Fibroblast of villous mesenchyme (primary cell): ENCODE results near the gene MPP1. TPM values are rescaled to one million over a fixed set of nuclear protein-coding genes. Genes with fewer than 3 reads are reported as not detected.

ENCODE experiments used
- DNase-seq: peaks from one replicate; pipeline ENCODE4 v3.0.0-alpha.2; 2010; ENCODE audit warnings: low read depth
- H3K4me3 ChIP-seq: 2 replicates; pipeline ENCODE4 v1.5.1; 2011; ENCODE audit warnings: low read depth, mild to moderate bottlenecking, low read length
- small RNA-seq: library from RNA; depleted of rRNA; stranded (forward); fragments of <200 nt; gene quantifications from one replicate; pipeline ENCODE3, GENCODE V24; 2012
- total RNA-seq: library from RNA; depleted of rRNA; stranded (reverse); fragments of >200 nt; gene quantifications from 2 replicates; pipeline ENCODE4 v1.2.3, GENCODE V29; 2012
- TF ChIP-seq, protein P1 (sequence below): IDR thresholded peaks from 2 replicates; pipeline ENCODE4 v1.5.1; 2012; ENCODE audit warnings: low read depth, mild to moderate bottlenecking, low read length; ENCODE audit not compliant: insufficient read depth

MPP1 gene
- total RNA-seq, 1 donor = 11.7 TPM

DNA sequence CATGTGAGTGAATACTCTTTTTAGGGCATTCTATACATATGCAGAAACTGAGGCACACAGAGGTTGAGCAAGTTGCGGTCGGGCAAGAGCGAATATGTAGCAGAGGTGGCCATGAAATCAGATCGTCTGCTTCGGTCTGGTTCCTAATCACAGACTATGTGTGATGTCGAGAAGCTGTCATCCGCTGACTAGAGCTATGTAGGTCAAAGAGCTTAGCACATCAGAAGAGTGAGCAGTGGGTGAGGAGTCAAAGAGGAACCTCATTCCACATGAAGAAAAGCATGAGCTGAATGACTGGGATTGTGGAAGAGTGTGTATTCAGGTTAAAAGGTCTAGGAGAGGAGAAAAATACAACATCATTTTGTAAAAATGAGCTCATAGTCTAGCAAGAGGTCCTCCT lies 73.4 kb downstream of the MPP1 start:
- no peak for DNase-seq
- TF ChIP-seq, protein P1, sequence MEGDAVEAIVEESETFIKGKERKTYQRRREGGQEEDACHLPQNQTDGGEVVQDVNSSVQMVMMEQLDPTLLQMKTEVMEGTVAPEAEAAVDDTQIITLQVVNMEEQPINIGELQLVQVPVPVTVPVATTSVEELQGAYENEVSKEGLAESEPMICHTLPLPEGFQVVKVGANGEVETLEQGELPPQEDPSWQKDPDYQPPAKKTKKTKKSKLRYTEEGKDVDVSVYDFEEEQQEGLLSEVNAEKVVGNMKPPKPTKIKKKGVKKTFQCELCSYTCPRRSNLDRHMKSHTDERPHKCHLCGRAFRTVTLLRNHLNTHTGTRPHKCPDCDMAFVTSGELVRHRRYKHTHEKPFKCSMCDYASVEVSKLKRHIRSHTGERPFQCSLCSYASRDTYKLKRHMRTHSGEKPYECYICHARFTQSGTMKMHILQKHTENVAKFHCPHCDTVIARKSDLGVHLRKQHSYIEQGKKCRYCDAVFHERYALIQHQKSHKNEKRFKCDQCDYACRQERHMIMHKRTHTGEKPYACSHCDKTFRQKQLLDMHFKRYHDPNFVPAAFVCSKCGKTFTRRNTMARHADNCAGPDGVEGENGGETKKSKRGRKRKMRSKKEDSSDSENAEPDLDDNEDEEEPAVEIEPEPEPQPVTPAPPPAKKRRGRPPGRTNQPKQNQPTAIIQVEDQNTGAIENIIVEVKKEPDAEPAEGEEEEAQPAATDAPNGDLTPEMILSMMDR = no peak
- H3K4me3 ChIP-seq = no peak overlapping the region

DNA sequence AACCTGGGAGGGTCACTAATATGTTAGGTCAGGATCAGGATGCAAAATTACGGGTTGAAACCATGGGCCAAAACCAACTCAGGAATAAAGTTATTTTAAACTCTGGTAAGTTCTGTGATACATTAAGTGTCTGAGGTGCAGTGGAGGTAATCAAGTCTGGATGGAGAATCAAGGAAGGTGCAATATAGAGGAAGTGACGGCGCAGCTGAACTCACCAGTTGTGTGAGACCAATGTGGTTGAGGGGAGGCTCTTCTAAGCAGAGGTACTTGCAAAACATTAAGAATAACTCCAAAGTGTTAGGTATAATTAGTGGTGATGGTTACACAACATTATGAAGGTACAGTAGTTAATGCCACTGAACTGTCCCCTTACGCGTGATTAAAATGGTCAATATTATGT lies 74.1 kb downstream of the MPP1 start:
- TF ChIP-seq, protein P1 = no peak
- no peak overlapping the region for H3K4me3 ChIP-seq
- no peak for DNase-seq

- TF ChIP-seq, protein P1 = no peak
- no peak overlapping the region for H3K4me3 ChIP-seq
- peak; percentile 75 for DNase-seq
Measured at GRCh38 chrX:154730253-154730891, 74.9 kb downstream of the MPP1 start.

DNA sequence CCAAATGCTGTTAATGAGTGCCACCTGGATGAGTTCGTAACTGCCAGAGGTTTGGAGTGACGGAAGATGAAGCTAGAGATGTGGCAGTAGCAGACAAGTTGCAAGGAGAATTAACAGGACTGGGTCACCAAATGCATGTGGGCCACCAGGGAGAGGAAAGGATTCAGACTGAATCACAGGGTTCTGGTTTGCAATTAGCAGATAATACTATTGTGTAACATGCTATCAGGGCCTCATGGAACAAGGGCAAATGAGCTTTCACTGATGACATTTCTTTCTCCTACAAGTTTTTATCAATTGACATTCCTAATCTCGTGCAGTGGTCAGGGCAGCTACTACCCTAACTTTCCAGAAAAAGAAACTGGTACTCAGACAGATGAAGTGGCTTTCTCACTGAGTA lies 75.8 kb downstream of the MPP1 start:
- DNase-seq = no peak
- no peak overlapping the region for H3K4me3 ChIP-seq
- TF ChIP-seq, protein P1 = no peak

Small RNA genes within 50 kb of the gene (small RNA-seq; reads per million reads assigned to genes)
- gene SNORA36A = not detected

Other genes with a start within 250 kb of the MPP1 start
- not detected in 2 replicates for gene CTAG1A, start 220.4 kb downstream of the MPP1 start, total RNA-seq
- gene CTAG1B, start 186.2 kb downstream of the MPP1 start, total RNA-seq = not detected in 2 replicates
- gene CTAG2, start 151.9 kb downstream of the MPP1 start, total RNA-seq = not detected in 2 replicates
- 0.43 and 0.64 TPM in 2 replicates for gene GAB3, start 54.4 kb downstream of the MPP1 start, total RNA-seq
- gene DKC1, start 42.6 kb downstream of the MPP1 start, total RNA-seq = 34.8 and 38.9 TPM in 2 replicates
- not detected in 2 replicates for gene SMIM9, start 29.2 kb upstream of the MPP1 start, total RNA-seq
- gene F8A1, start 80.9 kb upstream of the MPP1 start, total RNA-seq = 2.2 and 4.5 TPM in 2 replicates
- 2.2 and 2.3 TPM in 2 replicates for gene F8, start 217.2 kb upstream of the MPP1 start, total RNA-seq
- gene FUNDC2, start 221.4 kb upstream of the MPP1 start, total RNA-seq = 27.7 and 31.5 TPM in 2 replicates